Sigmoid colon (tissue), 7 donors: Measurements from ENCODE around the gene TSEN54. TPM values are rescaled to one million over a fixed set of nuclear protein-coding genes. Genes with fewer than 3 reads are reported as not detected.

Experiments used
- DNase-seq: peaks from one replicate; pipeline ENCODE4 v3.0.0-alpha.2; 2019
- H3K27ac ChIP-seq, 4 donors: fragments of 200-600 bp; sonication (generic); one replicate each; pipeline ENCODE4 v1.5.1; 2016 to 2019; ENCODE audit warnings: mild to moderate bottlenecking in 1 of 4
- H3K27me3 ChIP-seq, 3 donors: fragments of 200-600 bp; sonication (generic); one replicate each; pipeline ENCODE4 v1.5.1; 2019; ENCODE audit warnings: mild to moderate bottlenecking in 1 of 3
- H3K36me3 ChIP-seq, 4 donors: fragments of 200-600 bp; sonication (generic); one replicate each; pipeline ENCODE4 v1.5.1; 2016 to 2019
- H3K4me1 ChIP-seq, 4 donors: fragments of 200-600 bp; sonication (generic); one replicate each; pipeline ENCODE4 v1.5.1; 2017 to 2019
- H3K4me3 ChIP-seq, 4 donors: fragments of 200-600 bp; sonication (generic); one replicate each; pipeline ENCODE4 v1.5.1; 2017 to 2019; ENCODE audit warnings: mild to moderate bottlenecking in 2 of 4, moderate library complexity in 1 of 4
- H3K9me3 ChIP-seq, 4 donors: fragments of 200-600 bp in 3 of 4; sonication (generic) in 3 of 4; one replicate each; pipeline versions ENCODE4 v1.5.1 to v1.6.1; 2013 to 2019
- CTCF ChIP-seq, 4 experiments: fragments of 450-650 bp in 3 of 4; fragments of 200-600 bp in 1 of 4; IDR thresholded peaks; one replicate each; pipeline ENCODE4 v1.5.1; 2016 to 2019; ENCODE audit warnings: antibody characterized with exemption in 4 of 4, mild to moderate bottlenecking in 3 of 4, moderate library complexity in 2 of 4
- EP300 ChIP-seq, 4 donors: sonication (generic); formaldehyde crosslinking; IDR thresholded peaks; one replicate each; pipeline ENCODE4 v1.6.1; 2017; ENCODE audit warnings: antibody characterized with exemption in 4 of 4
- POLR2A ChIP-seq, 2 donors: fragments of 450-650 bp; IDR thresholded peaks; one replicate each; pipeline ENCODE4 v1.6.1; 2016; ENCODE audit warnings: antibody characterized with exemption in 2 of 2, mild to moderate bottlenecking in 2 of 2, moderate library complexity in 2 of 2
- POLR2AphosphoS5 ChIP-seq, 4 donors: sonication (generic); formaldehyde crosslinking; IDR thresholded peaks; one replicate each; pipeline ENCODE4 v1.6.1; 2017; ENCODE audit warnings: antibody characterized with exemption in 4 of 4
- WGBS, 2 donors: extraction: QIAGEN DNeasy Blood & Tissue Kit; methylation state at CpG; one replicate each; pipeline ENCODE4 v1.1.7; 2013; 5-methylcytosine and 5-hydroxymethylcytosine counted together
- intact Hi-C: fragments of 100-400 bp; cut with DNase I; formaldehyde crosslinking; loops from one replicate; pipeline ENCODE4 v1.15.1; 2023
- polyA plus RNA-seq, 3 donors: library from polyadenylated mRNA; stranded (reverse); fragments of 200-250 nt; gene quantifications; one replicate each; pipeline ENCODE4 v1.2.3, GENCODE V29; 2013
- total RNA-seq, 4 donors: library from RNA; depleted of rRNA; stranded (reverse); fragments of >200 nt; gene quantifications; one replicate each; pipeline ENCODE4 v1.1.0, GENCODE V29; 2016
- donor health status: healthy with polysubstance abuse.
- donor health status: Bipolar disorder and iron deficiency.
- donor health status: healthy.

TSEN54 gene
- total and polyA plus RNA-seq, 7 donors, result 11.1 to 43.7 (median 25.3) TPM

GRCh38 chr17:75481194-75482068 lies 34.9 kb upstream of the TSEN54 start:
- Histone ChIP-seq H3K9me3 (no peaks in the 10 kb centered on the region), H3K27me3 (no peaks in the 10 kb centered on the region), H3K27ac (peak overlapping the region in 1 of 4 donors; percentile 14), H3K4me3 (no peak overlapping the region), H3K36me3 (no peaks in the 10 kb centered on the region), H3K4me1 (peaks cover 0 to 17% (median 13%) of the 10 kb centered on the region in 4 donors)
- TF ChIP-seq POLR2A (IDR thresholded peaks at IDR 0.05) (no peak), CTCF (IDR thresholded peaks at IDR 0.05) (no peak), POLR2AphosphoS5 (IDR thresholded peaks at IDR 0.05) (no peak), EP300 (IDR thresholded peaks at IDR 0.05) (no peak)
- no peak for DNase-seq
- intact Hi-C loops, result no loop called here
- 65 to 83% methylated on average over 13 of the region's 13 CpGs for WGBS, 2 donors

- TF ChIP-seq POLR2A (IDR thresholded peaks at IDR 0.05), result no peak
- TF ChIP-seq EP300 (IDR thresholded peaks at IDR 0.05), result no peak
- no peak for TF ChIP-seq CTCF (IDR thresholded peaks at IDR 0.05)
- no peak for TF ChIP-seq POLR2AphosphoS5 (IDR thresholded peaks at IDR 0.05)
- 82 to 89% methylated on average over 16 of the region's 16 CpGs for WGBS, 2 donors
- DNase-seq, result no peak
- Histone ChIP-seq H3K27me3 (no peaks in the 10 kb centered on the region), H3K4me1 (peaks cover 0 to 14% (median 9%) of the 10 kb centered on the region in 4 donors), H3K36me3 (no peaks in the 10 kb centered on the region), H3K9me3 (no peaks in the 10 kb centered on the region), H3K27ac (peak overlapping the region in 1 of 4 donors; percentile 14), H3K4me3 (no peak overlapping the region)
- intact Hi-C loops, result no loop called here
Measured at GRCh38 chr17:75482098-75482942, 34.0 kb upstream of the TSEN54 start.

GRCh38 chr17:75485688-75486087 lies 30.6 kb upstream of the TSEN54 start:
- Histone ChIP-seq H3K9me3 (no peaks in the 10 kb centered on the region), H3K4me3 (no peak overlapping the region), H3K36me3 (peaks cover 0 to 5% (median 2%) of the 10 kb centered on the region in 4 donors), H3K4me1 (peaks cover 0 to 22% (median 13%) of the 10 kb centered on the region in 4 donors), H3K27ac (no peak overlapping the region), H3K27me3 (no peaks in the 10 kb centered on the region)
- intact Hi-C loops, result no loop called here
- DNase-seq, result no peak
- TF ChIP-seq EP300 (IDR thresholded peaks at IDR 0.05) (no peak), POLR2AphosphoS5 (IDR thresholded peaks at IDR 0.05) (no peak), CTCF (IDR thresholded peaks at IDR 0.05) (no peak), POLR2A (IDR thresholded peaks at IDR 0.05) (no peak)
- 92 to 96% methylated on average over 12 of the region's 12 CpGs for WGBS, 2 donors

GRCh38 chr17:75486151-75486550 lies 30.2 kb upstream of the TSEN54 start:
- H3K27ac ChIP-seq, result no peak overlapping the region
- intact Hi-C loops, result no loop called here
- H3K36me3 ChIP-seq, result peaks cover 0 to 10% (median 6%) of the 10 kb centered on the region in 4 donors
- 89 to 93% methylated on average over 14 of the region's 14 CpGs for WGBS, 2 donors
- H3K4me1 ChIP-seq, result peaks cover 0 to 22% (median 13%) of the 10 kb centered on the region in 4 donors
- H3K9me3 ChIP-seq, result no peaks in the 10 kb centered on the region
- TF ChIP-seq CTCF (IDR thresholded peaks at IDR 0.05) (no peak), EP300 (IDR thresholded peaks at IDR 0.05) (no peak), POLR2AphosphoS5 (IDR thresholded peaks at IDR 0.05) (no peak), POLR2A (IDR thresholded peaks at IDR 0.05) (no peak)
- DNase-seq, result no peak
- H3K4me3 ChIP-seq, result no peak overlapping the region
- H3K27me3 ChIP-seq, result no peaks in the 10 kb centered on the region
